ENCODE measurements around the gene CEND1.
A peak's percentile ranks its signal among the peaks of the same experiment; 100 is the strongest.
"Not testable (repeated sequence)": the region's sequence is repeated elsewhere in the genome, so short reads cannot be mapped to it uniquely, and the experiment has no call there.

Gene CEND1

DNA sequence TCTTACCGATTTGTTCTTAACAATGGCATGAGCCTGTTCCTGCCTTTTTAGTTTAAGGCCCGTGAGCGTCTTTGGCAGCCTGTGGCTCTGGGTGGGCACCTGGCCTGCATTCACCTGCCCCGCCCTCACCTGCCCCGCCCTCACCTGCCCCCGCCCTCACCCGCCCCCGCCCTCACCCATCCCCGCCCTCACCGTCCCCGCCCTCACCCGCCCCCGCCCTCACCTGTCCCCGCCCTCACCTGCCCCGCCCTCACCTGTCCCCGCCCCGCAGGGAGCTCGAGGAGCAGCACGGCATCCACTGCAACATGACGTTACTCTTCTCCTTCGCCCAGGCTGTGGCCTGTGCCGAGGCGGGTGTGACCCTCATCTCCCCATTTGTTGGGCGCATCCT lies 26.8 kb downstream of the CEND1 start:
- no peak for DNase-seq

DNA sequence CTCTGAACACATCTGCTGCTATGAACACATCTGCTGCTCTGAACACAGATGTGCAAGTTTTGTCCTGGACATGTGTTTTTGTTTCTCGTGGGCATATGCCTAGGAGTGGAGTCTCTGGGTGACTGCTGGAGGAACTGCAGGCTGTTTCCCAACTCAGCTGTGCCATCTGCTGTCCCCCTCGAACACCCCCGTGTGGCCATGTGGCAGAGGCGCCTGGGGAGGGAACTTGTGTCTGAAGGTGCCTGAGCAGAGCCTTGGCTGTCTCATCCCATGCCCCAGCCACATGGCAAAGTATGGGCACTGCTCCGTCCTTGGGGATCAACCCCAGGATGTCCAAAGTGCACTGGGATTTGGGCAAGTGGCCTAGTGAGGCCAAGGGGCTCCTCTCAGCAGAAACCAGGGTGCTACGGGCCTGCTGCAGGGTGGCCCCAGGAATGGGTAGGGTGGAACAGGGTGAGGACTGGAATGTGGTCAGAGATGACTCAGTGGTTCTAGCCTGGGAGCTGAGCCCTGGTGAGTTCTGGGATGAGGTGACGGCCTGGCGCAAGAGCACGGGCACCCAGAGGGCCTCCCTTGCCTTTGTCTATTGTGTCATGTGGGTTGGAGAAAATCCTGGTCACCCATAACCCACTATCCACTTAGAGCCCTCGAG lies 27.3 kb downstream of the CEND1 start:
- DNase-seq: no peak

DNA sequence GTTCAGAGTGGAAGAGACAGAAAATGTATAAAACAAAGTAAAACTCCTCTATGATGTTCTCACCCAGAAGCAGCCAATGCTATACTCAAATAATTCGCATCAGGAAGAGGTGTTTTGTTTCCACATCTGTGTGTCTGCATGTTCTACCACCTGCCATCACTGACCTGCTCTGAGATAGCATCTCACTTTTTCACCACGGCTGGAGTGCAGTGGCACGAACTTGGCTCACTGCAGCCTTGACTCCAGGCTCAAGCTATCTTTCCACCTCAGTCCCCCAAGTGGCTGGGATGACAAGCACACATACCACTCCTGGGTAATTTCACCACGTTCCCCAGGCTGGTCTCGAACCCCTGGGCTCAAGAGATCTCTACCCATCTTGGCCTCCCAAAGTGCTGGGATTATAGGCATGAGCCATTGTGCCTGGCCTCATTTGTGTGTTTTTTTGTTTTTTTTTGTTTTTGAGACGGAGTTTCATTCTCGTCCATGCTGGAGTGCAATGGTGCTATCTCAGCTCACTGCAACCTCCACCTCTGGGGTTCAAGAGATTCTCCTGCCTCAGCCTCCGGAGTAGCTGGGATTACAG lies 28.3 kb downstream of the CEND1 start:
- DNase-seq: no peak

DNA sequence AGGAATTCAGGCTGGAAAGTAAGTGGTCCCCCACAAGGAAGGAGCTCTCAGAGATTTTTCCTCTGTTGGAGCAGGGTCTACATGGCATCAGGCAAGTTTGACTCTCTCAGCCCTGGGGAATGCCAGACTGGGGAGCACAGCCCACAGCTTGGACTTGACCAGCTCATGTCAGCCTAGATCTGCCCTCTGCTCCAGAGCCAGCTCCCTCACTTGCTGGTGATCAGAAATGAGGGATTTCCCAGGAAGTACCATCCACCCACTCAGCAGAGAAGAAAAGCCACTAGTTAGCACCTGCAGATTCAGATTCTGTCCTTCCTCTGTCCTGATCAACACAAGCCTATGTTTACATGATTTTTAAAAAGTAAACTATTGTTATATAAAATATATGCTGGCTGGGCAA lies 29.7 kb downstream of the CEND1 start:
- DNase-seq: no peak

DNA sequence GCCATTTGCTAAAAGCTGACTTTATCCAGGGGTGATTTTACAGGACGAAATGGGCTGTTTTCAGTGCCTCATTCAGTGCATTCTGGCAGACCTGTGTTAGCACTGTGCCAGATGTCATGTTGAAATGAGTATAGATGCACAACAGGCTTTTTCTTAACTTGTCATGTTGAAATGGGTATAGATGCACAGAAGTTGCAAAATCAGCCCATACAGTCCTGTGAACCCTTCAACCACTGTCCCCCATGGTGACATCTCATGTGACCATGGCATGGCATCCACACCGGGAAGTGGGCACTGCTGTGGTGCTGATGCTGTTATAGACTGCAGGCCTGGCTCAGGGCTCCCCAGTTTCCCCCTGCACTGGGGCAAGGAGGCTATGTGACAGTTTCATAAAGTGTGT lies 40.2 kb downstream of the CEND1 start:
- DNase-seq: no peak

DNA sequence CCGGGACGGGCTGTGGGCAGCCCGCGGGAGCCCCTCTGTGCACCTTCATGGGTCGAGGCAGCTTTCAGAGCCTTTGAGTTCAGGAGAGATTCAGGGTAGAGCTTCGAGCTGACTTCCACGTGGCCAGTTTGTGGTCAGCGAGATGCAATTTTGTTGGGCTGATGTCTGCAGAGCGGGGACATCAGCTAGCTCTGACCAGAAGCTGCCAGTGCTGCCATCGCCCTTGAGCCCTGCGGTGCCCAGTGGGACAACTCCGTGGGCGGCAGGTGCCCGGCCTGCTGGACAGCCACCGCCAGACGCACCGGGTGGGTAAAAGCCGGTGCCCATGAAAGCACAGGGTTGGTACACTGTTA lies 41.9 kb downstream of the CEND1 start:
- DNase-seq: no peak

DNA sequence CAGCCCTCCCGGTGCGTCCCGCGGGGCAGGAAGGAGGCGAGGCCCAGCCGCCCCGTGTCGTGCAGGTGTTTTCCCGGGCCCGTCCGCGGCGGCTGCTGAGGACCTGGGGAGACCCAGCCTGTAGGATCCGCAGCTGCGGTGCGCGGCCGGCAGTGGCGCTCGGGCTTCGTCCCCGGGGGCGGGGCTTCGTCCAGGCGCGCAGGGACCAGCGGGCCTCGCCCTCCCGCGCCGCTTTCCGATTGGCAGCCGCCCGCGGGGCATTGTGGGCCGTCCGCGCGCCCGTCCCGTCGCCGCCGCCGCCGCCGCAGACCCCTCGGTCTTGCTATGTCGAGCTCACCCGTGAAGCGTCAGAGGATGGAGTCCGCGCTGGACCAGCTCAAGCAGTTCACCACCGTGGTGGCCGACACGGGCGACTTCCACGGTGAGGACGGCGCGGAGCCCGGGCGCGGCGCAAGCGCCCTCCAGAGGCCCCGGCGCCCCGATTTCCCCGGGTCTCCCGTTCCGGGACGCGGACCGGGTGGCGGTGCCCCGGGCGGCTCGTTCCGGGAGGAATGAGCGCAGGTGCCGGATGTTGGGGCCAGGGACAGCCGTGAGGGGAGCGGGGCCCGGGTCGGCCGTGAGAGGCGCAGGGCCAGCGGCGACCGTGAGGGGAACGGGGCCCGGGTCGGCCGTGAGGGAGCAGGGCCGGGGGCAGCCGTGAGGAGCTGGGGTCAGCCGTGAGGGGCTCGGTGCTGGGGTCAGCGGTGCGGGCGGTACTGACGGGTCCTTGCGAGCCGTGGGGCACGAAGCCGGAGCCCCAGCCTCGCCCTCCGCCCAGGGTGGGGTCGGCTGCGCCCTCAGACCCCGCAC lies 42.5 kb downstream of the CEND1 start, which contains the start of gene TALDO1:
TALDO1 (plus strand) TSS at position 307 of the 849 bp plus-strand sequence; CDS start at position 325, 18 bp downstream.
- peak; percentile 82 for DNase-seq

DNA sequence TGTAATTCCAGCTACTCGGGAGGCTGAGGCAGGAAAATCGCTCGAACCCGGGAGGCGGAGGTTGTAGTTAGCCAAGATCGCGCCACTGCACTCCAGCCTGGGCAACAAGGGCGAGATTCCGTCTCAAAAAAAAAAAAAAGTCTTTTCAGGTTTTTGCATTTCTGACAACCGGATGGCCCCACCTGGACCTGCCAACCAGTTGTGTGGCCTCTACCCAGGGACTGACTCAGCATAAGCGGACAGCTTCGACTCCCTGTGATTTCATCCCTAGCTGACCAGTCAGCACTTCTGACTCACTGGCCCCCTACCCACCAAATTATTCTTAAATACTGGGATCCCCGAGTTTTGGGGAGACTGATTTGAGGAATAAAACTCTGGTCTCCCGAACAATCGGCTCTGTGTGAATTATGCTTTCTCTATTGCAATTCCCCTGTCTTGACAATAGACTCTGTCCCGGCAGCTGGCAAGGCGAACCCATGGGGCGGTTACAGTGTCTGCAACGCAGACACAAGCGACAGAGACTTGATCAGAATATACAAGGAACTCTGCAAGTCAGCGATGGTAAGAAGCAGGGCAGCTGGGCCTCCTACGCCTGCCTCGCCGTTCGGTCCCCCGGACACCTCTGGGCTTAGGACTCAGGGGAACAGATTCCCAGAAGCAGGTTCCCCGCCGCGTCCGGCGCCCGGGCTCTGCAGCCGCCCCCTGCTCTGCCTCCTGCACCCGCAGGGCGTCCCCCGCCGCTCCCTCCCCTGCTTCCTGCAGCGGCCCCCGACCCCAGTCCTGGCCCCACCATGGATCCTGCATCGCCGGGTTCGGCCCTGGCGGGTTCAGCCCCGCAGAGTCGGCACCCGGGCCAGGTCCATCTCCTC lies 43.4 kb downstream of the CEND1 start:
- DNase-seq: peak; percentile 13

DNA sequence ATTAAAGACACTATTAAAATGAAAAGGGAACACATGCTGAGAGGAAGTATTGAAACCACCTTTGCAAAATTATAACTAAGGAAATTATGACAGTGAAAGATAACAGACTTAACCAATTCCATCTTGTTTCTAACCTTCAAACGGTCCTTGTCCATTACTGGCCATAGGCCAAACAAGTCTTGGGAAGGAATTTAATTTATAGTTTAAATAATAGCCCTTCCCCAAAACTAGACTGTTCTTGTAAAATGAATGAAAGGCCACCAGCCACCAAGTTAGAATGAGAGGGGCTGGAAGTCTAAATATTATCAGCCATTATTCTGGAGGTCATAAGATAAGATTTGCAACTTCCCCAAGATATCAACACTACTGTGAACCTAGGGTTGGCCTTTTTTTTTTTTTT lies 44.5 kb downstream of the CEND1 start:
- no peak for DNase-seq

DNA sequence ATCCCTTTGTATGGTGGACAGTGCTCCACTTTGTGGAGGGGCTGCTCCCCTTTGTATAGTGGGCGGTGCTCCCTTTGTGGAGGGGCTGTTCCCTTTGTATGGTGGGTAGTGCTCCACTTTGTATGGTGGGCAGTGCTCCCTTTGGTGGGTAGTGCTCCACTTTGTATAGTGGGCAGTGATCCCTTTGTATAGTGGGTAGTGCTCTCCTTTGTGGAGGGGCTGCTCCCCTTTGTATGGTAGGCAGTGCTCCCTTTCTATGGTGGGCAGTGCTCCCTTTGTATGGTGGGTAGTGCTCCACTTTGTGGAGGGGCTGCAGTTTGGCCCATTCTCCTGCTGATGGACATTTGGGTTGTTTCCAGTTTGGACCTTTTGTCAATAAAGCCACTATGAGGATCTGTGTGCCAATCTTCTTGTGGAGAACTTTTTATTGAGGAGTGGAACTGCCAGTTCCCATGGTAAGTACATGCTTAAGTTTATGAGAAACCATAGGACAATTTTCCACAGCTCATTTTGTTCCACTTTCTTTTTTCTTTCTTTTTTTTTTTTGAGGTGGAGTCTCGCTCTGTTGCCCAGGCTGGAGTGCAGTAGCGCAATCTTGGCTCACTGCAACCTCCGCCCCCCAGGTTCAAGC lies 47.2 kb downstream of the CEND1 start:
- no peak for DNase-seq

DNA sequence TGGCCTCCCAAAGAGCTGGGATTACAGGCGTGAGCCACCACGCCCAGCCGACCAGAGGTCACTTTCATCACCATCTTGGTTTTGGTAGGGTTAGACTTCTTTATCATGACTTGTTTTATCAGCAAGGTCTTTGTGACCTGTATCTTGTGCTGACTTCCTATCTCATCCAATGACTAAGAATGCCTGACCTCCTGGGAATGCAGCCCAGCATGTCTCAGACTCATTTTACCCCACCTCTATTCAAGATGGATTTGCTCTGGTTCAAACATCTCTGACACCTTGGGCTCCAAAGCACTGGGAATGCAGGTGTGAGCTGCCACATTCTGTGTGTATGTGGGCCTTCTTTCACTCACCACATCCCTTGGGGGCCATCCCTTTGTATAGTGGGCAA lies 47.7 kb downstream of the CEND1 start:
- DNase-seq: no peak

DNA sequence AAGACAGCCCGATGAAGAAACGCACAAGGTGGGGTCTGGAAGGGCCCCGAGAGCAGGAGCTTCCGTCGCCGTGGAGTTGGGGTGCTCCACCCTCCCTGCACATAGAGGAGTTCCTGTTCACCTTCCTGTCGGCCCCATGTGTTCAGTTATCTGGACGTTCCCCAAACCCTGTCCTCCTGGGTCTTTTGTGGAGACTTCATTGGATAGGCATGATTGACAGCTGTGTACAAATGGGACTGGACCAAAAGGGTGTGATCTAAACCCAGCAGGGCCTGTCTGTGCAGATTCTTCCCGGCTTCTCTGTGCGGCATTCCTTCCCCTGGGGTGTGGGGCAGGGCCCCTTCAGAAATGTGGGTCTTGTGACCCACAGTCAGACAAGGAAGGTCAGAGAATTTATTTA lies 52.0 kb downstream of the CEND1 start:
- DNase-seq: not testable (repeated sequence)

DNA sequence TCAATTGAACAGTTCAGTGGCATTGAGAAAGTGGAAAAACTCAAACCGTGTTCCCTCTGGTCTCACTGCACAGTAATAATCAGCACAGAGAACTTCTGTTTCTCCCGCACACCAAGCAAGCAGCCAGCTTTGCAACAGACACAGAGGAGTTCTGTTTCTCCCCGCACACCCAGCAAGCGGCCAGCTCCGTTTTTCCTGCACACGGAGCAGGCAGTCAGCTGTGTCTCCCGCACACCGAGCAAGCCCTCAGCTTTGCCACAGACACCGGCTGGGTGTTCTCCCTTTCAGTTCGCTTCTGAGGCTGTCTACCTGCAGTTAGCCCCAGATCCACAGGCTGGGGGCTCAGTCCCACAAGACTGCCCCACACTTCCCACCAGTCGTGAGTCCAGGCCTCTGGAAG lies 52.5 kb downstream of the CEND1 start:
- no peak for DNase-seq

Data from stimulated activated naive CD4-positive, alpha-beta T cell treated with Interleukin-2 at 50 U/mL for 16 hours (primary cell).